HTR-8/SVneo (cell line): Measurements from ENCODE around the gene PRDM8.
"Not testable (repeated sequence)": the region's sequence is repeated elsewhere in the genome, so short reads cannot be mapped to it uniquely, and the experiment has no call there.

Source experiments
- DNase-seq: peaks from one replicate; pipeline ENCODE4 v3.0.0; 2011; ENCODE audit warnings: low spot score, mixed read lengths; ENCODE audit not compliant: insufficient read length
- FAIRE-seq: peaks from 2 replicates; lab custom pipeline; 2011; peaks lifted over from hg19 to GRCh38; lab: Jason Lieb, UNC

PRDM8 gene

GRCh38 chr4:80196922-80197573, at the start of gene PRDM8:
PRDM8 (plus strand) TSS chr4:80197503; CDS start chr4:80200081, 2,578 bp downstream.
- no peak for DNase-seq
- FAIRE-seq: no peak

GRCh38 chr4:80150387-80151180, 46.7 kb upstream of the PRDM8 start:
- DNase-seq (no peak), FAIRE-seq (no peak)

- DNase-seq (no peak), FAIRE-seq (no peak)
These were observed 45.3 kb upstream of the PRDM8 start for GRCh38 chr4:80151981-80152380.

DNA sequence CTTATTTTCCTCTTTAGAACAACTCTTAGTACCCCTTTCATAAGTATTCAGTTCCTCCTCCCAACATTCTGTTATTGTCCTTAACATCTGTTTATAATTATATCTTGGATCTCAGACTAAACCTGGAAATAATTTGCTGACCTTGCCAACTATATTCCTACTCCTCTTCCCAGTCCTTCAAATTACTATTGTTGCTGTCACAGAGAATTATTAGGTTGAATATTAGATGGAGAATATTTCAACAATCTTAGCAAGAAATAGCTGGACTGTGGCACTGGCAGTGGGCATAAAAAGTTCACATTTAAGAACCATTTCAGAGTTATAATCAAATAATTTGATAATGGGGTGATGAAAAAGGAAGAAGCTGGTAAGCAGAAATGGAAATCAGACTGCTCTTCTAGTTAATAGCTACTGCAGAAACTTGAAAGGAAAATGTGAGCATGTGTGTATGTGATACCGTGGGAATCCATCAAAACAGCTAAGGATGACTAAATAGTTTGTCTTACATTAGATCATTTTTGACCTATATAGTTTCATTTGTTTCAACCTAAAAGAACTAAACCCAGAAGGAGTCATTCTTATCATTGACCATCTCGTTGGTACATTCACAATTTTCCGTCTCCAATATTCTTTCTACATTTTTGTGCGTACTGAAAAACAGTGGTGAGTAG, 43.3 kb upstream of the PRDM8 start:
- DNase-seq (no peak), FAIRE-seq (no peak)

DNA sequence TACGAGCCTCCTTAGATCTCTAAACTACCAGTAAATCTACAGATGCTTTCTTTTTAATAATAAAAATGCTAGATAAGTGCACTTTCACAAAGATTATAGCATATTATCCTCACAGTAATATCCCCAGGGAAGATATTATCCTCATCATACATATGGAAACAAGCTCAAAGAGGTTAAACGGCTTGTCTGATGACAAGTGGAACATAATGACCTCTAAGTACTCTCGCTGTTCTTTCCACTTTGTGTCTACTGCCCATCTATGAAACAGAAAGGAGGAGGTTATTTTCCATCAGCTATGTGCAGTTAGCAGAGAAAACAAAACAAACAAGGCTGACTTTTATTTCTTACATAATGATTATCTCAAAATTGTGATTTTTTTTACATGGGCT, 42.8 kb upstream of the PRDM8 start:
- FAIRE-seq (no peak), DNase-seq (no peak)

GRCh38 chr4:80155316-80155982, 41.9 kb upstream of the PRDM8 start:
- no peak for FAIRE-seq
- DNase-seq: no peak

DNA sequence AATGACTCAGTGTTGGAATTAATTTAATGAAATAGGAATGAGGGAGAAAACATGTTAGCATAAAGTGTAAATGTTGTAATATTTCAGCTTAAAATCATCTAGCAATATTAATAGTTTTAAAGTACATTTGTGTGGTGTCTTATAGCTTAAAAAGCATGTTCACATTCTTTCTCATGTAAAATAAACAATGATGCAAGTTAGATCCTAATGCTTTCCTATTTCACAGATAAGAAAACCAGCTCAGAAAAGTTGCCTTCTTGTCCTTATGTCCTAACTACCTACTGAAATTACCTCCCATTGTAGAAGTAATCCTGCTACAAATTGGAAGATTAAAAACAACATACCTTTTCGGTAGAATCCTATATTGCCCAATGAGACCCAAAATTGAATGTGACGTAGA, 40.9 kb upstream of the PRDM8 start:
- FAIRE-seq (no peak), DNase-seq (no peak)

DNA sequence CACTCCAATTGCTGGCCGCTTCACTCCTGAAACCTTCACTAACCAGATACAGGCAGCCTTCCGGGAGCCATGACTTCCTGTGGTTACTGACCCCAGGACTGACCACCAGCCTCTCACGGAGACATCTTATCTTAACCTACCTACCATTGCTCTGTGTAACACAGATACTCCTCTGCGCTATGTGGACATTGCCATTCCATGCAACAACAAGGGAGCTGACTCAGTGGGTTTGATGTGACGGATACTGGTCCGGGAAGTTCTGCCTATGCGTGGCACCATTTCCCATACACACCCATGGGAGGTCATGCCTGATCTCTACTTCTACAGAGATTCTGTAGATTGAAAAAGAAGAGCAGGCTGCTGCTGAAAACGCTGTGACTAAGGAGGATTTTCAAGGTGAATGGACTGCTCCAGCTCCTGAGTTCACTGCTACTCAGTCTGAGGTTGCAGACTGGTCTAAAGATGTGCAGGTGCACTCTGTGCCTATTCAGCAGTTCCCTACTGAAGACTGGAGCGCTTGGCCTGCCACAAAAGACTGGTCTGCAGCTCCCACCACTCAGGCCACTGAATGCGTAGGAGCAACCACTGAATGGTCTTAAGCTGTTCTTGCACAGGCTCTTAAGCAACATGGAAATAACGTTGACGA, 35.8 kb upstream of the PRDM8 start:
- DNase-seq (no peak), FAIRE-seq (no peak)

- FAIRE-seq: no peak
- DNase-seq: no peak
These were observed 34.9 kb upstream of the PRDM8 start for GRCh38 chr4:80162418-80162817.

GRCh38 chr4:80165855-80166254, 31.4 kb upstream of the PRDM8 start:
- DNase-seq (no peak), FAIRE-seq (no peak)

GRCh38 chr4:80171251-80171650, 26.1 kb upstream of the PRDM8 start:
- no peak for FAIRE-seq
- no peak for DNase-seq

DNA sequence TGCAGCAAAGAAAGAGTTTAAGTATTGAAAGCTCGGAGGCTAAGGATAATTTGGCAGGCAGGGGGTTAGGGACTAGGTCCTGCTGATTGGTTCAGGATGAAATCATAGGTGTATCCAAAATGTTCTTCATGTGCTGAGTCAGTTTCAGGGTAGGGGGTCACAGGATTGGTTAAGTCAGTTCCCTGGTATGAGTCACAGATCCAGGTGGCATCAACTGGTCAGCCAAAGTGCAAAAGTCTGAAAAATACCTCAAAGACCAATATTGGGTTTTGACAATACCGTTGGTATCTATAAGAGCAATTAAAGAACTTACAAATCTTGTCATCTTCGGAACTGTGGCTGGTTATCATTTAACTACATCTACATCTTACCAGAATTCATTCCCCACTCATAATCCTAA, 25.6 kb upstream of the PRDM8 start:
- FAIRE-seq: no peak
- no peak for DNase-seq

DNA sequence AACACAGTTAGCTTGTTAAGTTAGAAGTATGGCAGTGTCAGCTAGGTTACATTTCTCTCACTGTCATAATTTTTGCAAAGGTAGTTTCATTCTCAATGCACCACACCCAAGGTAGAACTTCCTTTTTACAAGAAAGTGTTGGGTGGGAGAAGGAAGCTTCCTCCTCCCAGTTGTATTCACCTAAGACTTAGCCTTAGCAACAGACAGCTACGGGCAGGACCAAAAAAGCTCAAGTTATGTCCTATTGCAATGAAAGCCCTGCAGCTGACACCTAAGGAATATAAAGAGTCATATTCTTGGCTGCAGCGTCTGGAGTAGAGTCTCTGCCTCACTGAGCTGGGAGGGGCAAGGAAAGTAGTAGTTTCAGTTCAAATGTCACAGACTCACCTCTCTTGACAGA, 25.1 kb upstream of the PRDM8 start:
- FAIRE-seq (no peak), DNase-seq (no peak)

DNA sequence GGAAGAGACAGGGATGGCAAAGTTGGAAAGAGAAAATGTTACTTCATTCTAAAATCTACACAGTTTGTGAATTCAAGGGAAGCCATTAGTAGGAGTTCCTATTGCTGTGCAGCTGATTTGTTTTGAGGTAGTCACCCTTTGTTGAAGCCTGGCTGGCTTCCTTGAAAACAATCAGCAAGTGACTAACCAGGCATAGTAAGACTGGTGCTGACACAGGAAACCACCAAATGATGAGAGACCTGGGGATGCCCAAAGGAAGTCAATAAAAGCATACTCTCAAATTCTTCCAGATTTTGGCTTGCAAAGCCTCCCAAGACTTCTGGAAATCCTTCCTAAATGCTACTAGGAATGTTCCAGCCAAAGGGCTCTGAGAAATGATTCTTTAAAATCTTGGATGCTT, 23.9 kb upstream of the PRDM8 start:
- no peak for DNase-seq
- no peak for FAIRE-seq

- FAIRE-seq (no peak), DNase-seq (no peak)
These were observed 23.5 kb upstream of the PRDM8 start for GRCh38 chr4:80173841-80174240.

- not testable (repeated sequence) for FAIRE-seq, DNase-seq
These were observed 19.5 kb upstream of the PRDM8 start for GRCh38 chr4:80177793-80178192.

DNA sequence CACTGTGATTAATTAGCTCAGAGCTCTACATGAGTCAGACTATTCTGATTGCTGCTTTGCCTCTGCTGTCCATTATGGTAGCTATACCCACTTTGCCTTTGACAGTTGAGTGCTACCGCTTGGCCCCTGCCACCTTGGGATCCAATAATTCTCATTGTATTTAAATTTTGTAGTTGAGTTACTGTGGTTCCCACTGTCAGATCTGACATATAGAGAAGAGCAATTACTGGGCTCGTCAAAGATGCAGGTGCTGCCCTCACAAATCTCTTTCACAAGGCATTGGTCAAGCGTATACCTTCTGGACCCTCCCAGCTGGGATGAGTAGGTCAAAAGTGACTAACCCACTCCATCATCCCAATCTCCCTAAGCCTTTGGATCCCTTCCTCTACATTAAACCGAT, 18.3 kb upstream of the PRDM8 start:
- FAIRE-seq: no peak
- no peak for DNase-seq

GRCh38 chr4:80179637-80180161, 17.6 kb upstream of the PRDM8 start:
- no peak for FAIRE-seq
- DNase-seq: no peak

DNA sequence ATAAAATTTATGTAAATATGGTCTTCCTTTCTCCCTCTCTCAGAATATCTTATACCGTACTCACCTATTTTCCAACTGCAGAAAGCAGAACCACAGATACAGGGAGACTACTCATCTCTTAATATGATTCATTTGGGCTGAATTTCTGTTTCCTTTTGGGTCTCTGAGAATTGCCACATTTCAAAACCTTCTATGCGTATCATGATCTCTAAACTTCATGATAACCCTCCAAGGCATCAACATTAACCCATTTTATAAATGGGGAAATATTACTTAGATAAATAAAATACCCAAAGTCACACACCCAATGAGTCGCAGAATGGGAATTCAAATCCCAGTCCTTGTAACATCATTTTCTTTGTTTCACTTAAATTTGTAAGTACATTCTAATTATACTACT, 16.6 kb upstream of the PRDM8 start:
- FAIRE-seq (no peak), DNase-seq (no peak)

- DNase-seq (no peak), FAIRE-seq (no peak)
These were observed 15.0 kb upstream of the PRDM8 start for GRCh38 chr4:80182237-80182866.
